Stimulated activated CD4-positive, alpha-beta T cell treated with anti-CD3 and anti-CD28 coated beads, Interleukin-1b, Interleukin-23, amount 100 ng/mL, for 24 hours (primary cell): ENCODE results near the gene ING3.

Experiments
- DNase-seq, 4 experiments: peaks; one replicate each; pipeline ENCODE4 v3.0.0-alpha.2; 2020; ENCODE audit warnings: low read depth in 4 of 4, low spot score in 1 of 4

Gene ING3

GRCh38 chr7:121024611-121025010 is 74.0 kb downstream of the ING3 start:
- no peak for DNase-seq

GRCh38 chr7:121026159-121026558 is 75.6 kb downstream of the ING3 start:
- no peak for DNase-seq

- no peak for DNase-seq
Measured at GRCh38 chr7:121026577-121027111, 76.1 kb downstream of the ING3 start.
